Right ventricle myocardium superior (tissue), 1 donor: ENCODE data around the gene SUSD3. TPM values are rescaled to one million over a fixed set of nuclear protein-coding genes. Genes with fewer than 3 reads are reported as not detected.
"Not testable (repeated sequence)": the region's sequence is repeated elsewhere in the genome, so short reads cannot be mapped to it uniquely, and the experiment has no call there.

Experiments
- ATAC-seq: fragments of 200-7000 bp; cut with Tn5 transposase; one replicate; pipeline ENCODE4 v1.9.1; 2020; ENCODE audit warnings: mild to moderate bottlenecking; ENCODE audit not compliant: poor library complexity
- DNase-seq: peaks from one replicate; pipeline ENCODE4 v3.0.0-alpha.2; 2020
- intact Hi-C: fragments of 100-400 bp; cut with DNase I; formaldehyde crosslinking; loops from one replicate; pipeline ENCODE4 v1.11.2; 2022
- total RNA-seq: library from RNA; stranded (reverse); fragmentation: NEBNext Ultra II Directional; extraction: Animal tissue kit (Norgen Biotek cat#: 25700); gene quantifications from one replicate; pipeline ENCODE4 v1.2.1, GENCODE V29; 2021
- donor health status: DM: no; HTN: yes; CAD: no; lungs with severe emphysema.

Gene SUSD3
- total RNA-seq, 1 donor from 2014 or later = 0.56 TPM

- intact Hi-C loops = no loop called here
- no peak for DNase-seq
- ATAC-seq = no peak
Measured at GRCh38 chr9:93097511-93098201, 39.2 kb downstream of the SUSD3 start.

- intact Hi-C loops = no loop called here
- peak; percentile 24 for ATAC-seq
- DNase-seq = peak; percentile 94
Measured at GRCh38 chr9:93098236-93098946, 39.9 kb downstream of the SUSD3 start.

GRCh38 chr9:93099551-93100275 lies 41.2 kb downstream of the SUSD3 start:
- no peak for ATAC-seq
- intact Hi-C loops = no loop called here
- no peak for DNase-seq

- ATAC-seq (no peak), DNase-seq (no peak)
Measured at GRCh38 chr9:93100276-93100636, 41.8 kb downstream of the SUSD3 start.

GRCh38 chr9:93101086-93101485 lies 42.6 kb downstream of the SUSD3 start:
- DNase-seq, ATAC-seq, intact Hi-C loops: not testable (repeated sequence)

More at GRCh38 chr9:93100276-93100636, 41.8 kb downstream of the SUSD3 start:
- intact Hi-C loops = no loop called here

- ATAC-seq = no peak
- intact Hi-C loops = loop anchor here (5.0 kb wide), 1 partner anchor 197 kb away; no protein-coding TSS in a partner anchor
- DNase-seq = no peak
Measured at GRCh38 chr9:93105620-93106019, 47.1 kb downstream of the SUSD3 start.

GRCh38 chr9:93107151-93107824 lies 48.8 kb downstream of the SUSD3 start:
- ATAC-seq = no peak
- DNase-seq = peak; percentile 27
- intact Hi-C loops = loop anchor here (5.0 kb wide), 1 partner anchor 195 kb away; no protein-coding TSS in a partner anchor

GRCh38 chr9:93107825-93108161 lies 49.3 kb downstream of the SUSD3 start:
- DNase-seq = no peak

GRCh38 chr9:93108291-93109041 lies 50.0 kb downstream of the SUSD3 start:
- DNase-seq (peak; percentile 35), ATAC-seq (no peak)
- intact Hi-C loops = loop anchor here (5.0 kb wide), 1 partner anchor 194 kb away; no protein-coding TSS in a partner anchor

More at GRCh38 chr9:93107825-93108161, 49.3 kb downstream of the SUSD3 start:
- intact Hi-C loops = loop anchor here (5.0 kb wide), 1 partner anchor 195 kb away; no protein-coding TSS in a partner anchor
- ATAC-seq = no peak

GRCh38 chr9:93110311-93110855 lies 51.9 kb downstream of the SUSD3 start:
- DNase-seq = peak; percentile 40
- no peak for ATAC-seq
- intact Hi-C loops = no loop called here

GRCh38 chr9:93111001-93111370 lies 52.5 kb downstream of the SUSD3 start:
- DNase-seq (peak; percentile 33), ATAC-seq (no peak)
- intact Hi-C loops = no loop called here

- DNase-seq = peak; percentile 45
- ATAC-seq = no peak
- intact Hi-C loops = no loop called here
Measured at GRCh38 chr9:93111371-93112115, 53.0 kb downstream of the SUSD3 start.

- ATAC-seq (no peak), DNase-seq (peak; percentile 43)
- intact Hi-C loops = no loop called here
Measured at GRCh38 chr9:93112116-93112863, 53.8 kb downstream of the SUSD3 start.

- intact Hi-C loops = no loop called here
- ATAC-seq (no peak), DNase-seq (peak; percentile 35)
Measured at GRCh38 chr9:93112864-93113389, 54.4 kb downstream of the SUSD3 start.

- DNase-seq = peak; percentile 44
Measured at GRCh38 chr9:93114169-93114983, 55.9 kb downstream of the SUSD3 start.

GRCh38 chr9:93114984-93115335 lies 56.5 kb downstream of the SUSD3 start:
- ATAC-seq = no peak
- intact Hi-C loops = no loop called here
- no peak for DNase-seq

More at GRCh38 chr9:93114169-93114983, 55.9 kb downstream of the SUSD3 start:
- intact Hi-C loops = no loop called here
- no peak for ATAC-seq
